ENCODE measurements around the gene ORAI1.
"Not testable (repeated sequence)": the region's sequence is repeated elsewhere in the genome, so short reads cannot be mapped to it uniquely, and the experiment has no call there.

Gene ORAI1

DNA sequence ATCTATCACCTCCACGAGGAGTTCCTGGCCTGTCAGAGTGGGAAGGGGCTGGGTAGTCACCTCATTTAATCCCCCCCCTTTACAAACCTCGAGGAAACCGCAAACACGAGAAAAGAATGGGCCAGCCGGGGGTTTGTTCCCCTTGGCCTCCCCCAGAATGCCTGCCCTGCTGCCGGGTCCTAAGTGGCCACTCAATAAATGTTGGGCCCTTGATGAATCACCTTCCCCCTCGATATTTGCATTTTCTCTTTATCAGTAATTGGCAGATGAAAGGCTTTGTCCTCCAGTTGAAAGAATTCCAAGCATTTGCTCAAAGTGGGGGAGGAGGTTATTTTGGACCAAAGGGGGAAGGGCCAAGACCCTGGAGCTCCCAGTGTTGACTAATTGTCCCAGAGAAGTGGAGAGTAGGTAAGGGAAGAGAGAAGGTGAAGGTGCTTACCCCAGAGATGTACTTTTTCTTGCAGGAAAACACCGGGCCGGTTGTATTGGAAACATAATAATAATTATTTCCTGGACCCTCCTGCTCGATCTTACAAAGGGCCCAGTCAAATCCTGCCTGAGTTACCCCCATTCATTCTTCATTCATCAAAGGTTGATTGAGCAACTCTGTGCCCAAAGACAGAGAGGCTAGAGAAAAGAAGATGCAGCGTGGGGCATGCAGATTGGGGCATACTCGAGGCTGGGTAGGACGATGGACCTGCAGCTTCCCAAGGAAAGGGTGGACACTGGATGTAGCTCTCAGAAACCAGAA is 43.6 kb upstream of the ORAI1 start:
- peaks cover 12% of the 10 kb centered on the region for H3K4me1 ChIP-seq (ENCODE audit: insufficient read depth, low read length)
- H3K27me3 ChIP-seq (ENCODE audit: insufficient read depth, low read length) = no peaks in the 10 kb centered on the region
- no peaks in the 10 kb centered on the region for H3K9me3 ChIP-seq (ENCODE audit: insufficient read depth, low read depth, low read length)
- H3K9ac ChIP-seq (ENCODE audit: low read depth, low read length) = peak overlapping the region; percentile 87
- H3K36me3 ChIP-seq (ENCODE audit: insufficient read depth, low read depth, low read length) = no peaks in the 10 kb centered on the region
- peak overlapping the region; percentile 87 for H3K27ac ChIP-seq (ENCODE audit: low read length)
- peak overlapping the region; percentile 90 for H3K4me3 ChIP-seq (ENCODE audit: low read length)

DNA sequence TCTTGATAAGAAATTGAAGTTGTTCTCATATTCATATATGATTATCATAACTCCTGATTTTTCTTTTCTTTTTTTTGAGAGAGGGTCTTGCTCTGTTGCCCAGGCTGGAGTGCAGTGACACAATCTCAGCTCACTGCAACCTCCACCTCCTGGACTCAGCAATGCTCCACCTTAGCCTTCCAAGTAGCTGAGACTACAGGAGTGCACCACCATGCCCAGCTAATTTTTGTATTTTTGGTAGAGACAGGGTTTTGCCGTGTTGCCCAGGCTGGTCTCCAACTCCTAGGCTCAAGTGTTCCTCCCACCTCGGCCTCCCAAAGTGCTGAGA is 43.0 kb upstream of the ORAI1 start:
- peak overlapping the region; percentile 87 for H3K9ac ChIP-seq (ENCODE audit: low read depth, low read length)

GRCh38 chr12:121584885-121585284 is 41.4 kb upstream of the ORAI1 start:
- H3K9me3 ChIP-seq (ENCODE audit: insufficient read depth, low read depth, low read length); H3K9ac ChIP-seq (ENCODE audit: low read depth, low read length); H3K4me3 ChIP-seq (ENCODE audit: low read length); H3K27ac ChIP-seq (ENCODE audit: low read length); H3K27me3 ChIP-seq (ENCODE audit: insufficient read depth, low read length); H3K36me3 ChIP-seq (ENCODE audit: insufficient read depth, low read depth, low read length): not testable (repeated sequence)
- peaks cover 12% of the 10 kb centered on the region for H3K4me1 ChIP-seq (ENCODE audit: insufficient read depth, low read length)

More for the DNA sequence above, 43.0 kb upstream of the ORAI1 start:
- H3K36me3 ChIP-seq (ENCODE audit: insufficient read depth, low read depth, low read length); H3K27me3 ChIP-seq (ENCODE audit: insufficient read depth, low read length); H3K9me3 ChIP-seq (ENCODE audit: insufficient read depth, low read depth, low read length): not testable (repeated sequence)
- H3K27ac ChIP-seq (ENCODE audit: low read length) = peak overlapping the region; percentile 87
- H3K4me1 ChIP-seq (ENCODE audit: insufficient read depth, low read length) = peaks cover 12% of the 10 kb centered on the region
- peak overlapping the region; percentile 90 for H3K4me3 ChIP-seq (ENCODE audit: low read length)

DNA sequence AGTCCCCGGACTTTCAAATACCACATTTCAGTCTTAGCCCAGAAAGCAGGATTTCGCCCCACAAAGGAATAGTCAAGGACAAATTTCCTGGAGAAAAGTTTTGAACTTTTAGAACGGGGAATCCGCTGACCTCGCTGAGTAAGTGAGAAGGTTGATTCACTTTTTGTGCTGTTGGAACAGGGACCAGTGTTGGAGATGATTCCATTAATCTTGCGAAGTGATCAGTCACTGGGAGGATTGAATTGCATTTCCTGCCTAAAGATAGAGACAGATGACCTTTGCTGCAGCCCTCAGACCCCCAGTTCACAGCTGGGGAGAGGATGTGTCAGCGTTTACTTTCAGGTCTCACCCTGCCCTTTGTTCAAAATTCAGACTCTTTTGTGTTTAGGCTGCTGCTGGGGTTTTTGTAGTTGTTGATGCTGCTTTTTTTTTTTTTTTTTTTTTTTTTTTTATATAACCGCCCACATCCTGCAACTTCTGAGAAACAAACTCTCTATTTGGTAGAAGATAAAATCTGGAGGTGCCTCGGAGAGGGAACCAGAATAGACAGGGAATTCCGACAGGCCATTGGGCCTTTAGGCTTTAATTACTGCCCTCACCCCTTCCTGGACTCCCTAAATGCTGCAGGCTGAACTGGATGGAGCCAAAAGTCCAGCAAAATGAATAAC is 35.7 kb upstream of the ORAI1 start:
- peak overlapping the region; percentile 31 for H3K27ac ChIP-seq (ENCODE audit: low read length)
- H3K4me3 ChIP-seq (ENCODE audit: low read length) = peak overlapping the region; percentile 54; the same call in 1 of the 2 replicates
- H3K27me3 ChIP-seq (ENCODE audit: insufficient read depth, low read length) = no peaks in the 10 kb centered on the region
- H3K9ac ChIP-seq (ENCODE audit: low read depth, low read length) = peak overlapping the region; percentile 79; the same call in 1 of the 2 replicates
- H3K36me3 ChIP-seq (ENCODE audit: insufficient read depth, low read depth, low read length) = peaks cover 13% of the 10 kb centered on the region
- H3K4me1 ChIP-seq (ENCODE audit: insufficient read depth, low read length) = peaks cover 8% of the 10 kb centered on the region; the same call in 1 of the 2 replicates
- H3K9me3 ChIP-seq (ENCODE audit: insufficient read depth, low read depth, low read length) = no peaks in the 10 kb centered on the region

DNA sequence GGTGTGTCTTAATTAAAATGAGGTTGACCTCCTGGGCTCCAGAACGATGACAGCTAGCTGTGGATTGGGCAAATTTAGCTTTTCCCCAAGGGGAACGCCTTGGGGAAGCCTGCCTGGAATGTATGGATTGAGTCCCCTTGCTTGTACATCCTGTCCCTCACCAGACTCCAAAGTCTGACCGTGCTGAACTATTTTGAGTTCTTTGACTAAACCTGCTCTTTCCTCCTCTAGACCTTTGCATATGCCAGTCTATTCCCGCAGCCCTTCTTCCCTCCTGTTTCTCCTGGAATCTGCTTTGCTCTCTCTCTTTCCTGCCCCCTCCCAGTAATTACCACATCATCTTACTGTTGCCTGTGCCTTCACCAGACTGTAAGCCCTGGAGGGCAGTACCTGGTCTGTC is 34.0 kb upstream of the ORAI1 start:
- Histone ChIP-seq H3K36me3 (ENCODE audit: insufficient read depth, low read depth, low read length) (peaks cover 22% of the 10 kb centered on the region), H3K9ac (ENCODE audit: low read depth, low read length) (no peak overlapping the region), H3K4me1 (ENCODE audit: insufficient read depth, low read length) (peaks cover 8% of the 10 kb centered on the region; the same call in 1 of the 2 replicates), H3K27me3 (ENCODE audit: insufficient read depth, low read length) (no peaks in the 10 kb centered on the region), H3K9me3 (ENCODE audit: insufficient read depth, low read depth, low read length) (no peaks in the 10 kb centered on the region), H3K4me3 (ENCODE audit: low read length) (no peak overlapping the region), H3K27ac (ENCODE audit: low read length) (no peak overlapping the region)

- Histone ChIP-seq H3K27me3 (ENCODE audit: insufficient read depth, low read length) (no peaks in the 10 kb centered on the region), H3K36me3 (ENCODE audit: insufficient read depth, low read depth, low read length) (peaks cover 22% of the 10 kb centered on the region), H3K9me3 (ENCODE audit: insufficient read depth, low read depth, low read length) (no peaks in the 10 kb centered on the region), H3K4me1 (ENCODE audit: insufficient read depth, low read length) (peaks cover 5% of the 10 kb centered on the region; the same call in 1 of the 2 replicates), H3K9ac (ENCODE audit: low read depth, low read length) (no peak overlapping the region), H3K4me3 (ENCODE audit: low read length) (no peak overlapping the region), H3K27ac (ENCODE audit: low read length) (no peak overlapping the region)
Measured at GRCh38 chr12:121595520-121595919, 30.8 kb upstream of the ORAI1 start.

DNA sequence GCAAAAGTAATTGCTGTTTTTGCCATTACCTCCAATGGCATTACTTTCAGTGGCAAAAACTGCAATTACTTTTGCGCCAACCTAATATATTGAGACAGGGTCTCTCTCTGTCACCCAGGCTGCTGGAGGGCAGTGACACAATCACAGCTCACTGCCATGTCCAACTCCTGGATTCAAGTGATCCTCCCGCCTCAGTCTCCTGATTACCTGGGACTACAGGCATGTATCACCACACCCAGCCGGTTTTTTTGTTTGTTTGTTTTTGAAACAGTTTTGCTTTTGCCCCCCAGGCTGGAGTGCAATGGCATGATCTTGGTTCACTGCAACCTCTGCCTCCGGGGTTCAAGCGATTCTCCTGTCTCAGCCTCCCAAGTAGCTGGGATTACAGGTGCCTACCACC is 29.8 kb upstream of the ORAI1 start:
- Histone ChIP-seq H3K9ac (ENCODE audit: low read depth, low read length) (no peak overlapping the region), H3K27ac (ENCODE audit: low read length) (no peak overlapping the region), H3K36me3 (ENCODE audit: insufficient read depth, low read depth, low read length) (peaks cover 22% of the 10 kb centered on the region), H3K4me1 (ENCODE audit: insufficient read depth, low read length) (no peaks in the 10 kb centered on the region), H3K4me3 (ENCODE audit: low read length) (no peak overlapping the region), H3K27me3 (ENCODE audit: insufficient read depth, low read length) (no peaks in the 10 kb centered on the region), H3K9me3 (ENCODE audit: insufficient read depth, low read depth, low read length) (no peaks in the 10 kb centered on the region)

DNA sequence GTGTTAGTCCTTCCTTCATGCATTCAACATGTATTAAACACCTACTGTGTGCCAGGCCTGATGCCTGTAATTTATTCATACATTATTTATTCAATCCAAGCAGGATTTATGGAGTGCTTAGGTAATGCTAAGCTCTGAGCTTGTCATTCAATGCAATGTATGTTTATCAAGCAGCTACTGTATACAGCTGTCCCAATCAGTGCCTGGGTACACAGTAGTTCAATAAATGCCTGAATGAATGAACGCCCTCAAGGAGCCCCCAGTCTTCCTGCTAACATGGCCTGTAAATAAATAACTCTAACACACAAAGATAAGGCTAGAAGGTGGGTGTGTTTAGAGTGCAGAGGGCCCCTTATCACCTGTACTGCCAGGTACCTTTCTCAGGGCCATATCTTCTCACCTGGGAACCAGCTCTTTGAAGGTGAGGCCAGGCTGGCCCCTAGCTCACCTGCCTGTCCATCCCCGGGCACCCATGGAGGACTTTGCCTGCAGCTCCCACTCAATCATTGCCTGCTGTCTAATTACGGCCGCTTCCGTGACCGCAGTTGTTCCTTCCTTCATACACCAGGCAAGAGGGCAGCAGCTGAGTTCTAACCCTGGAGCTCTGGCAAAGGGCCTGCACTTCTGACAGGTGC is 25.5 kb upstream of the ORAI1 start:
- H3K9me3 ChIP-seq (ENCODE audit: insufficient read depth, low read depth, low read length) = no peaks in the 10 kb centered on the region
- no peak overlapping the region for H3K4me3 ChIP-seq (ENCODE audit: low read length)
- H3K27me3 ChIP-seq (ENCODE audit: insufficient read depth, low read length) = no peaks in the 10 kb centered on the region
- H3K9ac ChIP-seq (ENCODE audit: low read depth, low read length) = no peak overlapping the region
- no peaks in the 10 kb centered on the region for H3K4me1 ChIP-seq (ENCODE audit: insufficient read depth, low read length)
- H3K27ac ChIP-seq (ENCODE audit: low read length) = no peak overlapping the region
- H3K36me3 ChIP-seq (ENCODE audit: insufficient read depth, low read depth, low read length) = peaks cover 7% of the 10 kb centered on the region; the same call in 1 of the 2 replicates

GRCh38 chr12:121602766-121603165 is 23.6 kb upstream of the ORAI1 start:
- Histone ChIP-seq H3K4me1 (ENCODE audit: insufficient read depth, low read length) (no peaks in the 10 kb centered on the region), H3K4me3 (ENCODE audit: low read length) (no peak overlapping the region), H3K9ac (ENCODE audit: low read depth, low read length) (no peak overlapping the region), H3K9me3 (ENCODE audit: insufficient read depth, low read depth, low read length) (no peaks in the 10 kb centered on the region), H3K27me3 (ENCODE audit: insufficient read depth, low read length) (no peaks in the 10 kb centered on the region), H3K36me3 (ENCODE audit: insufficient read depth, low read depth, low read length) (no peaks in the 10 kb centered on the region), H3K27ac (ENCODE audit: low read length) (no peak overlapping the region)

DNA sequence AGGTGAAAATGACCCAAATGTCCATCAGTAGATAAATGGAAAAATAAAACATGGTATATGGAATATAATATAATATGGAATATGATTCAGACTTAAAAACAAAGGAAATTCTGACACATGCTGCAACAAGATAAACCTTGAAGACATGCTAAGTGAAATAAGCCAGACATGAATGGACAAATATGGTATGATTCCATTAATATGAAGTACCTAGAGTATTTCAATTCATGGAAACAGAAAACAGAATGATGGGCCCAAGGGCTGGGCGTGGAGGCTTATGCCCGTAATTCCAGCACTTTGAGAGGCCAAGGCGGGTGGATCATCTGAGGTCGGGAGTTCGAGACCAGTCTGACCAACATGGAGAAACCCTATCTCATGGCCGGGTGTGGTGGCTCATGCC is 22.7 kb upstream of the ORAI1 start:
- Histone ChIP-seq H3K4me3 (ENCODE audit: low read length) (no peak overlapping the region), H3K4me1 (ENCODE audit: insufficient read depth, low read length) (no peaks in the 10 kb centered on the region), H3K9ac (ENCODE audit: low read depth, low read length) (no peak overlapping the region), H3K27ac (ENCODE audit: low read length) (no peak overlapping the region), H3K9me3 (ENCODE audit: insufficient read depth, low read depth, low read length) (no peaks in the 10 kb centered on the region), H3K27me3 (ENCODE audit: insufficient read depth, low read length) (no peaks in the 10 kb centered on the region), H3K36me3 (ENCODE audit: insufficient read depth, low read depth, low read length) (no peaks in the 10 kb centered on the region)

DNA sequence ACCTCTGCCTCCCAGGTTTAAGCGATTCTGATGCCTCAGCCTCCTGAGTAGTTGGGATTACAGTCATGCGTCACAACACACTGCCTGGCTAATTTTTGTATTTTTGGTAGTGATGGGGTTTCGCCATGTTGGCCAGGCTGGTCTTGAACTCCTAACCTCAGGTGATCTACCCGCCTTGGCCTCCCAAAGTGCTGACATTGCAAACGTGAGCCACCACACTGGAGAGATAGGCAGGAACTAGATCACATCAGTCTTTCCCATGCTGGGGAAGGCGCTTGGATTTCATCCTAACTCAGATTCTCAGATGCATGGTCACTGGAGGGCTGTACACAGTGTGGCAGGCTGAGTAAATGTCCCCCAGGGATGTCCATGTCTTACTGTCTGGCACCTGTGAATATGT is 18.0 kb upstream of the ORAI1 start:
- no peak overlapping the region for H3K9ac ChIP-seq (ENCODE audit: low read depth, low read length)
- no peak overlapping the region for H3K27ac ChIP-seq (ENCODE audit: low read length)
- H3K36me3 ChIP-seq (ENCODE audit: insufficient read depth, low read depth, low read length) = no peaks in the 10 kb centered on the region
- no peaks in the 10 kb centered on the region for H3K27me3 ChIP-seq (ENCODE audit: insufficient read depth, low read length)
- no peaks in the 10 kb centered on the region for H3K9me3 ChIP-seq (ENCODE audit: insufficient read depth, low read depth, low read length)
- H3K4me3 ChIP-seq (ENCODE audit: low read length) = no peak overlapping the region
- H3K4me1 ChIP-seq (ENCODE audit: insufficient read depth, low read length) = no peaks in the 10 kb centered on the region; the same call in 1 of the 2 replicates
